ENCODE results near the gene RCAN3. TPM values are rescaled to one million over a fixed set of nuclear protein-coding genes. Genes with fewer than 3 reads are reported as not detected.

Gene RCAN3
- total and polyA plus RNA-seq, 10 of the 15 experiments (the other 5 are each of a cell fraction or from before 2014, with no cell fraction given) = 0.02 to 0.46 (median 0.06) TPM; not detected in 3

- BruUV-seq (replicated peaks) = no TSS peak
- no peak overlapping the region for H3K4me3 ChIP-seq
- H3K27me3 ChIP-seq (replicated peaks in 1 of 2; ENCODE audit: control insufficient read depth in 2 of 2, insufficient read depth in 2 of 2, low read length in 1 of 2) = no peaks in the 10 kb centered on the region; a peak in 1 of 4 replicates
- CTCF ChIA-PET = interaction anchor here (2.2 kb wide), 1 partner anchor 9 kb away, joined by 16 read pairs; no protein-coding TSS in a partner anchor
- H3K36me3 ChIP-seq (ENCODE audit: control insufficient read depth in 2 of 2, insufficient read depth in 2 of 2, low read length in 1 of 2) = no peaks in the 10 kb centered on the region
- no peaks in the 10 kb centered on the region for H4K20me1 ChIP-seq (ENCODE audit: control insufficient read depth, insufficient read depth)
- H3K79me2 ChIP-seq (ENCODE audit: control insufficient read depth, insufficient read depth, low read length) = no peaks in the 10 kb centered on the region
- no peak overlapping the region for H2AFZ ChIP-seq (ENCODE audit: control insufficient read depth, low read depth, low read length)
- intact Hi-C loops (cut with micrococcal nuclease; ENCODE audit: unreplicated experiment) (no loop called here), in situ Hi-C loops (cut with MboI) (no loop called here)
- RAD21 ChIA-PET (ENCODE audit: unreplicated experiment) = interaction anchor here (0.7 kb wide), 1 partner anchor 622 kb away, joined by 3 read pairs; no protein-coding TSS in a partner anchor
- POLR2A ChIA-PET = no interaction called here
- FAIRE-seq (no peak), ATAC-seq (no peak), DNase-seq (ENCODE audit: low read depth, low spot score) (no peak)
- H3K27ac ChIP-seq (ENCODE audit: control insufficient read depth, insufficient read depth) = no peak overlapping the region
- no peak for TF ChIP-seq ZNF24 (IDR thresholded peaks at IDR 0.05)
- TF ChIP-seq CHD1 (IDR thresholded peaks at IDR 0.05; ENCODE audit: low read depth, low read length) = no peak
- no peak for TF ChIP-seq TAF1 (IDR thresholded peaks at IDR 0.05; ENCODE audit: borderline replicate concordance, low read depth, low read length)
- TF ChIP-seq TCF7 (IDR thresholded peaks at IDR 0.05; ENCODE audit: borderline replicate concordance) = no peak
- TF ChIP-seq SMAD5 (IDR thresholded peaks at IDR 0.05; ENCODE audit: low read depth) = no peak
- no peak for TF ChIP-seq EP300 (IDR thresholded peaks at IDR 0.05; ENCODE audit: borderline replicate concordance in 1 of 2, control insufficient read depth in 1 of 2, low read depth in 2 of 2, low read length in 2 of 2)
- no peak for TF ChIP-seq POU2F2 (IDR thresholded peaks at IDR 0.05; ENCODE audit: borderline replicate concordance, low read depth, low read length)
- TF ChIP-seq ASH2L (IDR thresholded peaks at IDR 0.05; ENCODE audit: borderline replicate concordance, low read depth) = no peak
- SMC1A ChIA-PET (ENCODE audit: uncharacterized antibody, unreplicated experiment) = no interaction called here
- WGBS (ENCODE audit: insufficient coverage, insufficient replicate concordance, low lambda C conversion rate, missing lambda C conversion rate) = 76% methylated on average over 7 of the region's 7 CpGs
- no peaks in the 10 kb centered on the region for H3K9me3 ChIP-seq (replicated peaks; ENCODE audit: control insufficient read depth, insufficient read depth, low read length)
- H3K4me1 ChIP-seq (ENCODE audit: control insufficient read depth, insufficient read depth, low read length) = no peaks in the 10 kb centered on the region
- H3K9ac ChIP-seq (ENCODE audit: control insufficient read depth, insufficient read depth, low read length) = no peak overlapping the region
- no peak overlapping the region for H3K4me2 ChIP-seq (ENCODE audit: control insufficient read depth, insufficient read depth)
Observed at GRCh38 chr1:24578846-24579245, 76.2 kb downstream of the RCAN3 start.

- no TSS peak for BruUV-seq (replicated peaks)
- in situ Hi-C loops (cut with MboI) = no loop called here
- 29% methylated on average over 8 of the region's 10 CpGs for WGBS (ENCODE audit: insufficient coverage, insufficient replicate concordance, low lambda C conversion rate, missing lambda C conversion rate)
- H2AFZ ChIP-seq (ENCODE audit: control insufficient read depth, low read depth, low read length) = no peak overlapping the region
- no peak overlapping the region for H3K4me2 ChIP-seq (ENCODE audit: control insufficient read depth, insufficient read depth)
- ChIA-PET POLR2A (no interaction called here), SMC1A (ENCODE audit: uncharacterized antibody, unreplicated experiment) (interaction anchor here (0.6 kb wide), 1 partner anchor 183 kb away, joined by 3 read pairs; no protein-coding TSS in a partner anchor), CTCF (no interaction called here), RAD21 (ENCODE audit: unreplicated experiment) (no interaction called here)
- TF ChIP-seq TCF3 (IDR thresholded peaks at IDR 0.05; ENCODE audit: borderline replicate concordance, insufficient read depth, low read depth, low read length) (no peak), MYB (IDR thresholded peaks at IDR 0.05; ENCODE audit: borderline replicate concordance, low read depth, low read length) (no peak), NFIC (IDR thresholded peaks at IDR 0.05; ENCODE audit: low read depth, low read length) (no peak), BRCA1 (IDR thresholded peaks at IDR 0.05; ENCODE audit: low read depth, low read length) (no peak), TBL1XR1 (IDR thresholded peaks at IDR 0.05; ENCODE audit: low read depth, low read length) (no peak), STAT3 (IDR thresholded peaks at IDR 0.05; ENCODE audit: low read depth, low read length) (no peak), PKNOX1 (IDR thresholded peaks at IDR 0.05) (no peak), STAT1 (conservative IDR thresholded peaks at IDR 0.05) (no peak), PAX8 (IDR thresholded peaks at IDR 0.05) (no peak), IKZF2 (IDR thresholded peaks at IDR 0.05) (no peak), IRF4 (IDR thresholded peaks at IDR 0.05; ENCODE audit: low read depth, low read length) (no peak), RUNX3 (IDR thresholded peaks at IDR 0.05; ENCODE audit: low read length) (no peak), CBX3 (IDR thresholded peaks at IDR 0.05; ENCODE audit: borderline replicate concordance, low read depth) (no peak)
- H3K79me2 ChIP-seq (ENCODE audit: control insufficient read depth, insufficient read depth, low read length) = no peaks in the 10 kb centered on the region
- ATAC-seq = no peak
- H3K27me3 ChIP-seq (replicated peaks in 1 of 2; ENCODE audit: control insufficient read depth in 2 of 2, insufficient read depth in 2 of 2, low read length in 1 of 2) = peaks cover 0 to 2% of the 10 kb centered on the region in 2 experiments; a peak in 1 of 4 replicates
- no peak overlapping the region for H3K27ac ChIP-seq (ENCODE audit: control insufficient read depth, insufficient read depth)
- no peaks in the 10 kb centered on the region for H3K4me1 ChIP-seq (ENCODE audit: control insufficient read depth, insufficient read depth, low read length)
- no peak for DNase-seq (ENCODE audit: low read depth, low spot score)
- no peaks in the 10 kb centered on the region for H3K9me3 ChIP-seq (replicated peaks; ENCODE audit: control insufficient read depth, insufficient read depth, low read length)
- no peak overlapping the region for H3K9ac ChIP-seq (ENCODE audit: control insufficient read depth, insufficient read depth, low read length)
- H3K4me3 ChIP-seq = no peak overlapping the region
- intact Hi-C loops (cut with micrococcal nuclease; ENCODE audit: unreplicated experiment) = no loop called here
- no peaks in the 10 kb centered on the region for H3K36me3 ChIP-seq (ENCODE audit: control insufficient read depth in 2 of 2, insufficient read depth in 2 of 2, low read length in 1 of 2)
- no peaks in the 10 kb centered on the region for H4K20me1 ChIP-seq (ENCODE audit: control insufficient read depth, insufficient read depth)
- no peak for FAIRE-seq
Observed at GRCh38 chr1:24580756-24581155, 78.1 kb downstream of the RCAN3 start.

All from GM12878 (cell line).